ENCODE results near the gene BLTP3B. TPM values are rescaled to one million over a fixed set of nuclear protein-coding genes. Genes with fewer than 3 reads are reported as not detected.
A peak's percentile ranks its signal among the peaks of the same experiment; 100 is the strongest.

The BLTP3B gene
- total RNA-seq, 1 donor, result 55.7 TPM

- no peak for DNase-seq (ENCODE audit: insufficient read length, low spot score, missing footprints)
- Histone ChIP-seq H3K4me1 (ENCODE audit: insufficient read depth, low read length) (peaks cover 13% of the 10 kb centered on the region), H4K20me1 (ENCODE audit: insufficient read depth, low read length) (no peaks in the 10 kb centered on the region), H3K27ac (ENCODE audit: low read depth, low read length) (no peak overlapping the region), H3K4me2 (ENCODE audit: insufficient read depth, low read length) (no peak overlapping the region), H3K4me3 (ENCODE audit: insufficient read depth, low read length) (no peak overlapping the region), H2AFZ (ENCODE audit: low read length) (peak overlapping the region; percentile 22), H3K36me3 (ENCODE audit: insufficient read depth, low read length) (no peaks in the 10 kb centered on the region), H3K27me3 (ENCODE audit: insufficient read depth, low read length) (no peaks in the 10 kb centered on the region), H3K9me3 (ENCODE audit: low read depth, low read length) (no peaks in the 10 kb centered on the region), H3K79me2 (ENCODE audit: insufficient read depth, low read length) (no peaks in the 10 kb centered on the region)
- TF ChIP-seq CTCF (IDR thresholded peaks at IDR 0.05; ENCODE audit: extremely low read depth, low read depth, low read length), result no peak
These were observed 44.4 kb upstream of the BLTP3B start for GRCh38 chr12:100187068-100187467.

- H3K36me3 ChIP-seq (ENCODE audit: insufficient read depth, low read length), result no peaks in the 10 kb centered on the region
- no peak for DNase-seq (ENCODE audit: insufficient read length, low spot score, missing footprints)
- H3K4me3 ChIP-seq (ENCODE audit: insufficient read depth, low read length), result peak overlapping the region; percentile 56
- no peak for TF ChIP-seq CTCF (IDR thresholded peaks at IDR 0.05; ENCODE audit: extremely low read depth, low read depth, low read length)
- H4K20me1 ChIP-seq (ENCODE audit: insufficient read depth, low read length), result no peaks in the 10 kb centered on the region
- no peak overlapping the region for H3K27ac ChIP-seq (ENCODE audit: low read depth, low read length)
- H3K27me3 ChIP-seq (ENCODE audit: insufficient read depth, low read length), result no peaks in the 10 kb centered on the region
- H3K9me3 ChIP-seq (ENCODE audit: low read depth, low read length), result no peaks in the 10 kb centered on the region
- peak overlapping the region; percentile 98 for H2AFZ ChIP-seq (ENCODE audit: low read length)
- no peaks in the 10 kb centered on the region for H3K79me2 ChIP-seq (ENCODE audit: insufficient read depth, low read length)
- H3K4me2 ChIP-seq (ENCODE audit: insufficient read depth, low read length), result peak overlapping the region; percentile 84
- H3K4me1 ChIP-seq (ENCODE audit: insufficient read depth, low read length), result peaks cover 13% of the 10 kb centered on the region
These were observed 43.4 kb upstream of the BLTP3B start for GRCh38 chr12:100186071-100186470.

- Histone ChIP-seq H3K27me3 (ENCODE audit: insufficient read depth, low read length) (no peaks in the 10 kb centered on the region), H4K20me1 (ENCODE audit: insufficient read depth, low read length) (no peaks in the 10 kb centered on the region), H3K9me3 (ENCODE audit: low read depth, low read length) (no peaks in the 10 kb centered on the region), H3K4me3 (ENCODE audit: insufficient read depth, low read length) (peak overlapping the region; percentile 56), H3K36me3 (ENCODE audit: insufficient read depth, low read length) (no peaks in the 10 kb centered on the region), H3K4me2 (ENCODE audit: insufficient read depth, low read length) (peak overlapping the region; percentile 84), H3K27ac (ENCODE audit: low read depth, low read length) (no peak overlapping the region), H3K4me1 (ENCODE audit: insufficient read depth, low read length) (peaks cover 13% of the 10 kb centered on the region), H3K79me2 (ENCODE audit: insufficient read depth, low read length) (no peaks in the 10 kb centered on the region), H2AFZ (ENCODE audit: low read length) (peak overlapping the region; percentile 98)
- DNase-seq (ENCODE audit: insufficient read length, low spot score, missing footprints), result no peak
- no peak for TF ChIP-seq CTCF (IDR thresholded peaks at IDR 0.05; ENCODE audit: extremely low read depth, low read depth, low read length)
These were observed 42.8 kb upstream of the BLTP3B start for GRCh38 chr12:100185361-100185894.

GRCh38 chr12:100184549-100185145 is 42.0 kb upstream of the BLTP3B start:
- H3K9me3 ChIP-seq (ENCODE audit: low read depth, low read length), result no peaks in the 10 kb centered on the region
- no peak overlapping the region for H3K4me3 ChIP-seq (ENCODE audit: insufficient read depth, low read length)
- H3K4me2 ChIP-seq (ENCODE audit: insufficient read depth, low read length), result peak overlapping the region; percentile 84
- H2AFZ ChIP-seq (ENCODE audit: low read length), result no peak overlapping the region
- no peak overlapping the region for H3K27ac ChIP-seq (ENCODE audit: low read depth, low read length)
- H3K79me2 ChIP-seq (ENCODE audit: insufficient read depth, low read length), result no peaks in the 10 kb centered on the region
- peaks cover 13% of the 10 kb centered on the region for H3K4me1 ChIP-seq (ENCODE audit: insufficient read depth, low read length)
- H4K20me1 ChIP-seq (ENCODE audit: insufficient read depth, low read length), result no peaks in the 10 kb centered on the region
- no peaks in the 10 kb centered on the region for H3K36me3 ChIP-seq (ENCODE audit: insufficient read depth, low read length)
- no peak for DNase-seq (ENCODE audit: insufficient read length, low spot score, missing footprints)
- H3K27me3 ChIP-seq (ENCODE audit: insufficient read depth, low read length), result no peaks in the 10 kb centered on the region
- TF ChIP-seq CTCF (IDR thresholded peaks at IDR 0.05; ENCODE audit: extremely low read depth, low read depth, low read length), result no peak
